H9 (cell line): ENCODE results near the gene CXXC5. TPM values are rescaled to one million over a fixed set of nuclear protein-coding genes. Genes with fewer than 3 reads are reported as not detected.

Experiments used
- DNase-seq: peaks from one replicate; pipeline ENCODE4 v3.0.0-alpha.2; 2017
- H2AFZ ChIP-seq: one replicate; pipeline ENCODE4 v1.6.1; 2013; ENCODE audit warnings: mild to moderate bottlenecking, low read length, control low read depth, moderate library complexity
- H2AK5ac ChIP-seq: 2 replicates; pipeline ENCODE4 v1.6.1; 2013; ENCODE audit warnings: low read length, control low read depth, mixed read lengths; ENCODE audit not compliant: insufficient read length
- H2BK120ac ChIP-seq: one replicate; pipeline ENCODE4 v1.6.1; 2013; ENCODE audit warnings: low read depth, mild to moderate bottlenecking, low read length, control low read depth, inconsistent platforms; ENCODE audit not compliant: poor library complexity, severe bottlenecking
- H2BK12ac ChIP-seq: 2 replicates; pipeline ENCODE4 v1.6.1; 2013; ENCODE audit warnings: low read length, control low read depth, mixed read lengths, low read depth; ENCODE audit not compliant: insufficient read length
- H2BK15ac ChIP-seq: 2 replicates; pipeline ENCODE4 v1.6.1; 2013; ENCODE audit warnings: low read depth, low read length, control low read depth
- H2BK20ac ChIP-seq: one replicate; pipeline ENCODE4 v1.6.1; 2013; ENCODE audit warnings: low read depth, mild to moderate bottlenecking, low read length, control low read depth, inconsistent platforms; ENCODE audit not compliant: poor library complexity, severe bottlenecking
- H2BK5ac ChIP-seq: 2 replicates; pipeline ENCODE4 v1.6.1; 2013; ENCODE audit warnings: low read length, control low read depth, mixed read lengths; ENCODE audit not compliant: insufficient read length
- H3K14ac ChIP-seq: 2 replicates; pipeline ENCODE4 v1.6.1; 2013; ENCODE audit warnings: low read length, control low read depth; ENCODE audit not compliant: insufficient read depth
- H3K18ac ChIP-seq: 2 replicates; pipeline ENCODE4 v1.6.1; 2013; ENCODE audit warnings: low read depth, mild to moderate bottlenecking, mixed read lengths, low read length, control low read depth; ENCODE audit not compliant: insufficient read length
- H3K23ac ChIP-seq: 2 replicates; pipeline ENCODE4 v1.6.1; 2013; ENCODE audit warnings: low read length, control low read depth, mixed read lengths, low read depth; ENCODE audit not compliant: insufficient read length
- H3K23me2 ChIP-seq: 2 replicates; pipeline ENCODE4 v1.6.1; 2013; ENCODE audit warnings: low read depth, mild to moderate bottlenecking, mixed read lengths, low read length, control low read depth; ENCODE audit not compliant: insufficient read length, poor library complexity, severe bottlenecking
- H3K27ac ChIP-seq: 2 replicates; pipeline ENCODE4 v1.5.1; 2013; ENCODE audit warnings: low read length, control low read depth, mixed read lengths, low read depth; ENCODE audit not compliant: insufficient read length
- H3K27me3 ChIP-seq: 2 replicates; pipeline ENCODE4 v1.6.1; 2013; ENCODE audit warnings: low read length, control low read depth, inconsistent platforms; ENCODE audit not compliant: insufficient read depth
- H3K4ac ChIP-seq: 2 replicates; pipeline ENCODE4 v1.6.1; 2013; ENCODE audit warnings: low read depth, mild to moderate bottlenecking, control low read depth, inconsistent platforms, low read length, moderate library complexity
- H3K4me1 ChIP-seq: 2 replicates; pipeline ENCODE4 v1.6.1; 2013; ENCODE audit warnings: low read length, control low read depth, inconsistent platforms; ENCODE audit not compliant: insufficient read depth
- H3K4me2 ChIP-seq: 2 replicates; pipeline ENCODE4 v1.6.1; 2013; ENCODE audit warnings: low read length, control low read depth, mixed read lengths; ENCODE audit not compliant: insufficient read length, insufficient read depth
- H3K56ac ChIP-seq: 2 replicates; pipeline ENCODE4 v1.6.1; 2013; ENCODE audit warnings: low read depth, mild to moderate bottlenecking, mixed read lengths, low read length, control low read depth; ENCODE audit not compliant: insufficient read length
- H3K79me1 ChIP-seq: 2 replicates; pipeline ENCODE4 v1.6.1; 2013; ENCODE audit warnings: low read depth, mild to moderate bottlenecking, moderate library complexity, low read length, control low read depth, inconsistent platforms; ENCODE audit not compliant: insufficient read depth, poor library complexity, severe bottlenecking
- H3K79me2 ChIP-seq: 2 replicates; pipeline ENCODE4 v1.6.1; 2013; ENCODE audit warnings: low read length, control low read depth, inconsistent platforms; ENCODE audit not compliant: insufficient read depth
- H3K9ac ChIP-seq: 2 replicates; pipeline ENCODE4 v1.6.1; 2013; ENCODE audit warnings: low read length, control low read depth, mixed read lengths; ENCODE audit not compliant: insufficient read length; ENCODE audit errors: extremely low read depth
- H3K9me3 ChIP-seq: one replicate; pipeline ENCODE4 v1.6.1; 2013; ENCODE audit warnings: low read depth, low read length, inconsistent platforms; ENCODE audit not compliant: control insufficient read depth
- H3T11ph ChIP-seq: one replicate; pipeline ENCODE4 v1.6.1; 2013; ENCODE audit warnings: mild to moderate bottlenecking, low read length, control low read depth, inconsistent platforms
- H4K20me1 ChIP-seq: one replicate; pipeline ENCODE4 v1.6.1; 2013; ENCODE audit not compliant: control insufficient read depth, insufficient read length, insufficient read depth
- H4K5ac ChIP-seq: 2 replicates; pipeline ENCODE4 v1.6.1; 2013; ENCODE audit warnings: low read depth, mild to moderate bottlenecking, mixed read lengths, low read length, control low read depth; ENCODE audit not compliant: insufficient read length
- H4K8ac ChIP-seq: replicated peaks from 2 replicates; pipeline ENCODE4 v1.6.1; 2013; ENCODE audit warnings: low read length, control low read depth, mixed read lengths, low read depth; ENCODE audit not compliant: insufficient read length
- H4K91ac ChIP-seq: 2 replicates; pipeline ENCODE4 v1.6.1; 2013; ENCODE audit warnings: low read depth, mild to moderate bottlenecking, moderate library complexity, mixed read lengths, low read length, control low read depth; ENCODE audit not compliant: insufficient read length
- H3K27ac Mint-ChIP-seq, 3 experiments: 2 replicates in 2 of 3; 3 replicates in 1 of 3; pipeline ENCODE4 v1.8.0; 2020 to 2021; ENCODE audit warnings: mixed read lengths in 3 of 3, mild to moderate bottlenecking in 1 of 3, moderate library complexity in 1 of 3
- H3K27me3 Mint-ChIP-seq: 2 replicates; pipeline ENCODE4 v1.8.0; 2021; ENCODE audit warnings: low read depth, mild to moderate bottlenecking, moderate library complexity, mixed read lengths
- H3K36me3 Mint-ChIP-seq, 3 experiments: 2 replicates in 2 of 3; 3 replicates in 1 of 3; pipeline ENCODE4 v1.8.0; 2020 to 2021; ENCODE audit warnings: low read depth in 3 of 3, mixed read lengths in 3 of 3; ENCODE audit not compliant: insufficient read depth in 1 of 3
- H3K4me1 Mint-ChIP-seq, 2 experiments: 2 replicates each; pipeline ENCODE4 v1.8.0; 2020; ENCODE audit warnings: mixed read lengths in 2 of 2
- H3K4me3 Mint-ChIP-seq, 2 experiments: 2 replicates in 1 of 2; 3 replicates in 1 of 2; pipeline ENCODE4 v1.8.0; 2020 to 2021; ENCODE audit warnings: mild to moderate bottlenecking in 2 of 2, mixed read lengths in 2 of 2, moderate library complexity in 1 of 2
- H3K9me3 Mint-ChIP-seq, 2 experiments: 2 replicates in 1 of 2; 3 replicates in 1 of 2; pipeline ENCODE4 v1.8.0; 2020; ENCODE audit warnings: mild to moderate bottlenecking in 2 of 2, mixed read lengths in 2 of 2, moderate library complexity in 1 of 2
- WGBS: extraction: QIAGEN DNeasy Blood & Tissue Kit; methylation state at CpG from one replicate; pipeline ENCODE4 v1.1.7; 2013; ENCODE audit warnings: missing lambda C conversion rate, low lambda C conversion rate, mixed read lengths; ENCODE audit not compliant: insufficient read length; ENCODE audit errors: extremely low coverage; 5-methylcytosine and 5-hydroxymethylcytosine counted together
- total RNA-seq: library from RNA; stranded (reverse); gene quantifications from 2 replicates; pipeline ENCODE4 v1.2.1, GENCODE V29; 2021
- TF ChIP-seq, protein P1 (sequence below): fragments of 200-600 bp; sonication (generic); conservative IDR thresholded peaks from 3 replicates; pipeline ENCODE4 v1.8.0; 2021; ENCODE audit warnings: antibody characterized with exemption, mild to moderate bottlenecking

CXXC5 gene
- total RNA-seq, 1 experiment from 2014 or later = 105 TPM

DNA sequence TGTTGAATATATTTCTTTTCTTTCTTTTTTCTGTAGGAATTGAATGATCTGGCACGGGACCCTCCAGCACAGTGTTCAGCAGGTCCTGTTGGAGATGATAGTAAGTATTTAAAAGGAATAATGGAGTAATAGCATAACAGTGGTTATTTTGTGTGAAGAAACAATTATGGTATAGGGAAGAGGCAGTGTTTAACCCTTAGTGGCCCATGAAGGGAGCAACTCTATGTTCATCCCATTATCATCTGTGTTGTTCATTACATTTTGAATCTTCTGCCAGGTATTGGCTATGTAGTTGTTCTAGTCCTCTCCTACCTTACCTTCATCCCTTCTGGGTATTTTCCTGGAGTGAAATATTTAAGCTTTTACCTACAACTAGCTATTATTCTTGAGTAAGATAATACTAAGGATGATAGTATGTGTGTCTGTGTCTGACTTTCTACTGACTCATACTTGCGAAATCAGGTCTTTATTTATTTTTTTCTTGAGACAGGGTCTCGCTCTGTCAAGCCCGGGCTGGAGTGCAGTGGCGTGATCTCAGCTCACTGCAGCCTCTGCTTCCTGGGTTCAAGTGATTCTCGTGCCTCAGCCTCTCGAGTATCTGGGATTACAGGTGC lies 47.7 kb upstream of the CXXC5 start:
- Histone ChIP-seq H4K91ac (no peak overlapping the region), H2BK120ac (no peak overlapping the region), H2BK20ac (no peak overlapping the region), H3K23me2 (no peaks in the 10 kb centered on the region), H3K4me1 (no peaks in the 10 kb centered on the region), H4K8ac (no peak overlapping the region), H3K4me2 (no peak overlapping the region), H2AFZ (no peak overlapping the region), H3K9me3 (no peaks in the 10 kb centered on the region), H3K23ac (no peak overlapping the region), H4K20me1 (no peaks in the 10 kb centered on the region), H3K79me1 (peaks cover 12% of the 10 kb centered on the region), H3K27ac (no peak overlapping the region), H3K14ac (no peak overlapping the region), H2BK12ac (no peak overlapping the region), H3K9ac (no peak overlapping the region), H3K27me3 (no peaks in the 10 kb centered on the region), H3T11ph (no peak overlapping the region), H3K18ac (no peak overlapping the region), H2AK5ac (no peak overlapping the region), H2BK5ac (no peak overlapping the region), H3K56ac (no peak overlapping the region), H3K4ac (no peak overlapping the region), H3K79me2 (peaks cover 3% of the 10 kb centered on the region; the same call in 1 of the 2 replicates), H2BK15ac (no peak overlapping the region), H4K5ac (no peak overlapping the region)
- Mint-ChIP-seq H3K27ac (peak overlapping the region in 1 of 3 experiments; percentile 4; a peak in 1 of 7 replicates), H3K4me3 (no peak overlapping the region), H3K9me3 (no peaks in the 10 kb centered on the region), H3K27me3 (no peaks in the 10 kb centered on the region), H3K4me1 (no peaks in the 10 kb centered on the region; a peak in 1 of 4 replicates), H3K36me3 (peaks cover 21 to 52% (median 47%) of the 10 kb centered on the region in 3 experiments)
- no CpG with 5 or more reads among the region's 7 CpGs for WGBS
- DNase-seq = no peak
- TF ChIP-seq, protein P1, sequence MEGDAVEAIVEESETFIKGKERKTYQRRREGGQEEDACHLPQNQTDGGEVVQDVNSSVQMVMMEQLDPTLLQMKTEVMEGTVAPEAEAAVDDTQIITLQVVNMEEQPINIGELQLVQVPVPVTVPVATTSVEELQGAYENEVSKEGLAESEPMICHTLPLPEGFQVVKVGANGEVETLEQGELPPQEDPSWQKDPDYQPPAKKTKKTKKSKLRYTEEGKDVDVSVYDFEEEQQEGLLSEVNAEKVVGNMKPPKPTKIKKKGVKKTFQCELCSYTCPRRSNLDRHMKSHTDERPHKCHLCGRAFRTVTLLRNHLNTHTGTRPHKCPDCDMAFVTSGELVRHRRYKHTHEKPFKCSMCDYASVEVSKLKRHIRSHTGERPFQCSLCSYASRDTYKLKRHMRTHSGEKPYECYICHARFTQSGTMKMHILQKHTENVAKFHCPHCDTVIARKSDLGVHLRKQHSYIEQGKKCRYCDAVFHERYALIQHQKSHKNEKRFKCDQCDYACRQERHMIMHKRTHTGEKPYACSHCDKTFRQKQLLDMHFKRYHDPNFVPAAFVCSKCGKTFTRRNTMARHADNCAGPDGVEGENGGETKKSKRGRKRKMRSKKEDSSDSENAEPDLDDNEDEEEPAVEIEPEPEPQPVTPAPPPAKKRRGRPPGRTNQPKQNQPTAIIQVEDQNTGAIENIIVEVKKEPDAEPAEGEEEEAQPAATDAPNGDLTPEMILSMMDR = no peak
